SK-N-SH (cell line): Measurements from ENCODE around the gene RUVBL1. TPM values are rescaled to one million over a fixed set of nuclear protein-coding genes. Genes with fewer than 3 reads are reported as not detected.

Source experiments
- CTCF ChIA-PET: fragments of 300-600, 350-600 bp; formaldehyde crosslinking; extraction: SDS; loops from one replicate; lab custom pipeline; 2021; lab: Yijun Ruan, JAX
- POLR2A ChIA-PET: fragments of 350-600 bp; sonication (Branson Sonifier 250); formaldehyde crosslinking; extraction: SDS; loops from one replicate; lab custom pipeline; 2020; ENCODE audit warnings: antibody characterized with exemption, inconsistent platforms; lab: Yijun Ruan, JAX
- DNase-seq: peaks from one replicate; pipeline ENCODE4 v3.0.0; 2012
- H2AFZ ChIP-seq: fragments of 200-600 bp; sonication (generic); 2 replicates; pipeline ENCODE4 v1.8.1; 2016; ENCODE audit warnings: antibody characterized with exemption, mild to moderate bottlenecking, low read depth
- H3F3A ChIP-seq: fragments of 200-600 bp; sonication (generic); replicated peaks from 2 replicates; pipeline ENCODE3; 2016; ENCODE audit warnings: antibody characterized with exemption, mild to moderate bottlenecking; ENCODE audit not compliant: insufficient read depth
- H3K27ac ChIP-seq, 2 experiments: fragments of 200-500 bp in 1 of 2; fragments of 200-600 bp in 1 of 2; sonication (Bioruptor generic) in 1 of 2; sonication (generic), shearing (Covaris generic) in 1 of 2; 2 replicates each; pipeline versions ENCODE4 v1.5.1 to v1.6.1; 2014 to 2016; ENCODE audit warnings: low read depth in 2 of 2, inconsistent platforms in 1 of 2, low read length in 1 of 2, mild to moderate bottlenecking in 1 of 2, mixed read lengths in 1 of 2
- H3K27me3 ChIP-seq: fragments of 200-600 bp; sonication (generic), shearing (Covaris generic); 2 replicates; pipeline ENCODE4 v1.6.1; 2016; ENCODE audit warnings: mixed run types; ENCODE audit not compliant: insufficient read depth
- H3K36me3 ChIP-seq, 2 experiments: fragments of 200-500 bp in 1 of 2; fragments of 200-600 bp in 1 of 2; sonication (Bioruptor generic) in 1 of 2; sonication (generic) in 1 of 2; replicated peaks in 1 of 2; 2 replicates each; pipeline versions ENCODE3 to v1.5.1; 2014 to 2016; ENCODE audit warnings: low read length in 1 of 2, mild to moderate bottlenecking in 1 of 2; ENCODE audit not compliant: insufficient read depth in 2 of 2, control insufficient read depth in 1 of 2
- H3K4me1 ChIP-seq, 2 experiments: fragments of 200-500 bp in 1 of 2; fragments of 200-600 bp in 1 of 2; sonication (Bioruptor generic) in 1 of 2; sonication (generic), shearing (Covaris generic) in 1 of 2; 2 replicates each; pipeline versions ENCODE4 v1.5.1 to v1.6.1; 2014 to 2016; ENCODE audit warnings: low read depth in 1 of 2, low read length in 1 of 2, mixed run types in 1 of 2; ENCODE audit not compliant: insufficient read depth in 2 of 2, control insufficient read depth in 1 of 2
- H3K4me2 ChIP-seq: fragments of 200-600 bp; sonication (generic), shearing (Covaris generic); 2 replicates; pipeline ENCODE4 v1.6.1; 2017; ENCODE audit warnings: mixed run types
- H3K4me3 ChIP-seq, 2 experiments: fragments of 200-500 bp in 1 of 2; fragments of 200-600 bp in 1 of 2; sonication (Bioruptor generic) in 1 of 2; sonication (generic), shearing (Covaris generic) in 1 of 2; 2 replicates each; pipeline versions ENCODE4 v1.5.1 to v1.8.1; 2014 to 2016; ENCODE audit warnings: low read depth in 2 of 2, inconsistent platforms in 1 of 2, low read length in 1 of 2, mild to moderate bottlenecking in 1 of 2, mixed read lengths in 1 of 2, moderate library complexity in 1 of 2
- H3K79me2 ChIP-seq: fragments of 200-600 bp; sonication (generic); 2 replicates; pipeline ENCODE4 v1.8.1; 2017; ENCODE audit warnings: mild to moderate bottlenecking; ENCODE audit not compliant: insufficient read depth
- H3K9ac ChIP-seq: fragments of 200-600 bp; sonication (generic); 2 replicates; pipeline ENCODE4 v1.6.1; 2017; ENCODE audit warnings: mixed run types
- H3K9me2 ChIP-seq: fragments of 200-600 bp; sonication (generic); 2 replicates; pipeline ENCODE4 v1.6.1; 2017; ENCODE audit warnings: mixed run types
- H3K9me3 ChIP-seq: fragments of 200-600 bp; sonication (generic); 2 replicates; pipeline ENCODE4 v1.6.1; 2017; ENCODE audit warnings: mixed run types, mild to moderate bottlenecking, moderate library complexity
- H4K20me1 ChIP-seq: fragments of 200-600 bp; sonication (generic); 2 replicates; pipeline ENCODE4 v1.6.1; 2017; ENCODE audit warnings: mild to moderate bottlenecking, mixed run types; ENCODE audit not compliant: insufficient read depth
- FOSL2 ChIP-seq: IDR thresholded peaks from 2 replicates; pipeline ENCODE4 v1.4.0; 2012; ENCODE audit warnings: low read depth, mild to moderate bottlenecking, moderate library complexity, borderline replicate concordance
- FOXM1 ChIP-seq: IDR thresholded peaks from 2 replicates; pipeline ENCODE4 v1.4.0; 2012; ENCODE audit warnings: low read depth, mild to moderate bottlenecking
- MXI1 ChIP-seq: IDR thresholded peaks from 2 replicates; pipeline ENCODE4 v1.6.1; 2012; ENCODE audit warnings: mild to moderate bottlenecking, low read depth, low read length, improper control_type of control experiment
- RAD21 ChIP-seq: IDR thresholded peaks from 2 replicates; pipeline ENCODE4 v1.6.1; 2012; ENCODE audit warnings: mild to moderate bottlenecking, low read length
- RFX5 ChIP-seq: IDR thresholded peaks from 2 replicates; pipeline ENCODE4 v1.6.1; 2012; ENCODE audit warnings: mild to moderate bottlenecking, improper control_type of control experiment, low read length
- SIN3A ChIP-seq: IDR thresholded peaks from 2 replicates; pipeline ENCODE4 v1.6.1; 2012; ENCODE audit warnings: low read depth, mild to moderate bottlenecking, low read length, moderate library complexity, borderline replicate concordance
- SMC3 ChIP-seq: IDR thresholded peaks from 2 replicates; pipeline ENCODE4 v1.6.1; 2012; ENCODE audit warnings: low read depth, low read length, improper control_type of control experiment
- TAF1 ChIP-seq: IDR thresholded peaks from 2 replicates; pipeline ENCODE4 v1.6.1; 2012; ENCODE audit warnings: low read depth, mild to moderate bottlenecking, low read length, moderate library complexity, borderline replicate concordance
- ZBTB33 ChIP-seq: IDR thresholded peaks from 2 replicates; pipeline ENCODE4 v1.4.0; 2012; ENCODE audit warnings: low read depth, borderline replicate concordance
- WGBS: methylation state at CpG from one replicate; pipeline ENCODE4 v1.1.6; 2017; ENCODE audit warnings: low lambda C conversion rate; 5-methylcytosine and 5-hydroxymethylcytosine counted together
- polyA plus RNA-seq, 3 experiments: library from polyadenylated mRNA; depleted of rRNA; stranded (reverse); fragments of >200 nt; gene quantifications; 2 replicates each; pipeline ENCODE4 v1.2.3, GENCODE V29; 2012
- TF ChIP-seq, protein P1 (sequence below): IDR thresholded peaks from 2 replicates; pipeline ENCODE4 v1.6.1; 2012; ENCODE audit warnings: mild to moderate bottlenecking, low read depth, low read length, moderate library complexity

The RUVBL1 gene
- polyA plus RNA-seq, 1 of the 3 experiments (the other 2 are of a cell fraction) = 140 TPM

DNA sequence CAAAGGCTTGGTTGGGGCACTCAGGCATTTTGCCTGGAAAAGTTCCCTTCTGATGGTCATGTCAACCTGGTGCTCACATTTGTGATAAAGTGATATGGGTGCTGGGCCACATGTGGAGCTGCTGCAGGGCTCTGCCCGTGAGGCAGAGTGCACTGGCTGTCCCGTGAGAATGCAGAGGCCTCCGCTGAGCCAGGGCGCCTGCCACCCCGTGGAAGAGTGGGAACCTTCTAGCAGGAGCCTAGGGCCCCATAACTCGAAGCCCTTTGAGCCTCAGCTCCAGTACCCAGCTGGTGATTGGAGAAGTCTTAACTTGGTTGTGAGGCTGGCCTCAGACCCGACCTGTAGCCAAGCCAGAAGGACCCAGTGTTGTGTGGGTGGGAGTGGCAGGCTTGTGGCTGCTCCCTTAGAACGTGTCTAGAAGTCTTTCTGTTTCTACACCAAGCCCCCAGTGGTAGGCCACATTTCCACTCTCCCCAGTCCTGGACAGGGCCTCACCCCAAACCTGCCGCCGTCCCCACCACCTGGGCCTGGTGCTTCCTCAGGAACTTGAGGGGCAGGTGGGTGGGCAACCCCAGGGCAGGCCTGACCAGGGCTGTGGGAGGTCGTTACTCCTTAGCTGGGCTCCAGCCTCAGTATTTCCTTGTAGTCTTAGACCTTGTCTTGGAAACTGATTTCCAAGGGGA is 51.7 kb downstream of the RUVBL1 start:
- CTCF ChIA-PET = interaction anchor here (0.7 kb wide), 1 partner anchor 24 kb away, joined by 3 read pairs; no protein-coding TSS in a partner anchor
- H3K36me3 ChIP-seq = peaks cover 38 to 79% of the 10 kb centered on the region in 2 experiments

More for the DNA sequence above, 51.7 kb downstream of the RUVBL1 start:
- H3K4me1 ChIP-seq = peaks cover 0 to 21% of the 10 kb centered on the region in 2 experiments; a peak in 1 of 4 replicates
- H3K79me2 ChIP-seq = peaks cover 34% of the 10 kb centered on the region
- 100% methylated on average over 2 of the region's 11 CpGs for WGBS
- H2AFZ ChIP-seq = no peak overlapping the region
- no peaks in the 10 kb centered on the region for H3K9me3 ChIP-seq
- H3K9me2 ChIP-seq = no peaks in the 10 kb centered on the region
- H3K27ac ChIP-seq = peak overlapping the region in 1 of 2 experiments; percentile 28; a peak in 1 of 4 replicates
- no peak overlapping the region for H3K4me2 ChIP-seq
- no peak for DNase-seq
- peaks cover 80% of the 10 kb centered on the region for H4K20me1 ChIP-seq
- TF ChIP-seq, protein P1, sequence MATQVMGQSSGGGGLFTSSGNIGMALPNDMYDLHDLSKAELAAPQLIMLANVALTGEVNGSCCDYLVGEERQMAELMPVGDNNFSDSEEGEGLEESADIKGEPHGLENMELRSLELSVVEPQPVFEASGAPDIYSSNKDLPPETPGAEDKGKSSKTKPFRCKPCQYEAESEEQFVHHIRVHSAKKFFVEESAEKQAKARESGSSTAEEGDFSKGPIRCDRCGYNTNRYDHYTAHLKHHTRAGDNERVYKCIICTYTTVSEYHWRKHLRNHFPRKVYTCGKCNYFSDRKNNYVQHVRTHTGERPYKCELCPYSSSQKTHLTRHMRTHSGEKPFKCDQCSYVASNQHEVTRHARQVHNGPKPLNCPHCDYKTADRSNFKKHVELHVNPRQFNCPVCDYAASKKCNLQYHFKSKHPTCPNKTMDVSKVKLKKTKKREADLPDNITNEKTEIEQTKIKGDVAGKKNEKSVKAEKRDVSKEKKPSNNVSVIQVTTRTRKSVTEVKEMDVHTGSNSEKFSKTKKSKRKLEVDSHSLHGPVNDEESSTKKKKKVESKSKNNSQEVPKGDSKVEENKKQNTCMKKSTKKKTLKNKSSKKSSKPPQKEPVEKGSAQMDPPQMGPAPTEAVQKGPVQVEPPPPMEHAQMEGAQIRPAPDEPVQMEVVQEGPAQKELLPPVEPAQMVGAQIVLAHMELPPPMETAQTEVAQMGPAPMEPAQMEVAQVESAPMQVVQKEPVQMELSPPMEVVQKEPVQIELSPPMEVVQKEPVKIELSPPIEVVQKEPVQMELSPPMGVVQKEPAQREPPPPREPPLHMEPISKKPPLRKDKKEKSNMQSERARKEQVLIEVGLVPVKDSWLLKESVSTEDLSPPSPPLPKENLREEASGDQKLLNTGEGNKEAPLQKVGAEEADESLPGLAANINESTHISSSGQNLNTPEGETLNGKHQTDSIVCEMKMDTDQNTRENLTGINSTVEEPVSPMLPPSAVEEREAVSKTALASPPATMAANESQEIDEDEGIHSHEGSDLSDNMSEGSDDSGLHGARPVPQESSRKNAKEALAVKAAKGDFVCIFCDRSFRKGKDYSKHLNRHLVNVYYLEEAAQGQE = no peak
- TF ChIP-seq RFX5 (no peak), TAF1 (no peak), SMC3 (no peak), RAD21 (no peak), SIN3A (no peak), ZBTB33 (no peak), FOXM1 (no peak), MXI1 (no peak), FOSL2 (no peak)
- H3K4me3 ChIP-seq = no peak overlapping the region
- peaks cover 39% of the 10 kb centered on the region for H3F3A ChIP-seq
- no peak overlapping the region for H3K9ac ChIP-seq
- POLR2A ChIA-PET = no interaction called here
- H3K27me3 ChIP-seq = no peaks in the 10 kb centered on the region
